PC-3 (cell line): ENCODE results near the gene STX17. TPM values are rescaled to one million over a fixed set of nuclear protein-coding genes. Genes with fewer than 3 reads are reported as not detected.

Experiments
- ATAC-seq: fragments of 200-7000 bp; cut with Tn5 transposase; 2 replicates; pipeline ENCODE4 v1.9.1; 2020; ENCODE audit warnings: mild to moderate bottlenecking, moderate library complexity
- BruUV-seq: library from RNA; stranded (reverse); fragments of 400-500 nt; replicated peaks from 2 replicates; lab custom pipeline; 2021; lab: Mats Ljungman, UMichigan
- CTCF ChIA-PET: fragments of 300-600 bp; sonication (Branson Sonifier 250); formaldehyde crosslinking; loops from one replicate; lab custom pipeline; 2022; ENCODE audit warnings: antibody characterized with exemption; lab: Charles Lee
- POLR2A ChIA-PET: fragments of 300-600 bp; sonication (Branson Sonifier 250); formaldehyde crosslinking; loops from one replicate; lab custom pipeline; 2022; ENCODE audit warnings: antibody characterized with exemption; ENCODE audit not compliant: unreplicated experiment; lab: Charles Lee
- DNase-seq: peaks from one replicate; pipeline ENCODE4 v3.0.0-alpha.2; 2015
- H2AFZ ChIP-seq: fragments of 300-600 bp; sonication (generic); 2 replicates; pipeline ENCODE4 v1.6.0; 2016; ENCODE audit warnings: antibody characterized with exemption, low read length
- H3F3A ChIP-seq: fragments of 300-600 bp; sonication (generic); one replicate; pipeline ENCODE4 v1.6.0; 2017; ENCODE audit warnings: antibody characterized with exemption, low read length, control low read depth, mild to moderate bottlenecking; ENCODE audit not compliant: unreplicated experiment
- H3K27ac ChIP-seq: fragments of 300-600 bp; sonication (generic); 2 replicates; pipeline ENCODE4 v1.5.1; 2016; ENCODE audit warnings: mild to moderate bottlenecking, low read length
- H3K27me3 ChIP-seq: fragments of 300-600 bp; sonication (generic); 2 replicates; pipeline ENCODE4 v1.6.1; 2016; ENCODE audit warnings: low read length, mixed read lengths
- H3K36me3 ChIP-seq: fragments of 300-600 bp; sonication (generic); 2 replicates; pipeline ENCODE4 v1.6.1; 2016; ENCODE audit warnings: low read depth, mixed run types, low read length, mixed read lengths
- H3K4me1 ChIP-seq: fragments of 300-600 bp; sonication (generic); 2 replicates; pipeline ENCODE4 v1.5.1; 2016; ENCODE audit warnings: low read length; ENCODE audit not compliant: insufficient read depth
- H3K4me2 ChIP-seq: fragments of 300-600 bp; sonication (generic); 2 replicates; pipeline ENCODE4 v1.6.0; 2016; ENCODE audit warnings: low read length
- H3K4me3 ChIP-seq: fragments of 300-600 bp; sonication (generic); 2 replicates; pipeline ENCODE4 v1.5.1; 2016; ENCODE audit warnings: mild to moderate bottlenecking, low read length, mixed read lengths
- H3K79me2 ChIP-seq: fragments of 300-600 bp; sonication (generic); 2 replicates; pipeline ENCODE4 v1.6.1; 2017; ENCODE audit warnings: low read length, mixed read lengths
- H3K9ac ChIP-seq: fragments of 300-600 bp; sonication (generic); 2 replicates; pipeline ENCODE4 v1.6.0; 2016; ENCODE audit warnings: mild to moderate bottlenecking, low read length
- H3K9me2 ChIP-seq: fragments of 300-600 bp; sonication (generic); replicated peaks from 2 replicates; pipeline ENCODE4 v1.6.1; 2016; ENCODE audit warnings: mixed run types, low read length, mixed read lengths
- H3K9me3 ChIP-seq: fragments of 300-600 bp; sonication (generic); 2 replicates; pipeline ENCODE4 v1.6.1; 2016; ENCODE audit warnings: low read length, mixed read lengths
- H4K20me1 ChIP-seq: fragments of 300-600 bp; sonication (generic); 2 replicates; pipeline ENCODE4 v1.6.1; 2016; ENCODE audit warnings: low read length, mixed read lengths
- EZH2 ChIP-seq: fragments of 300-600 bp; sonication (generic); IDR thresholded peaks from one replicate; pipeline ENCODE4 v1.6.1; 2017; ENCODE audit warnings: antibody characterized with exemption, mild to moderate bottlenecking, low read length; ENCODE audit not compliant: unreplicated experiment
- EZH2phosphoT487 ChIP-seq: fragments of 300-600 bp; sonication (generic); IDR thresholded peaks from 2 replicates; pipeline ENCODE4 v1.6.1; 2018; ENCODE audit warnings: mild to moderate bottlenecking, antibody characterized with exemption, low read length, borderline replicate concordance
- intact Hi-C: fragments of 100-400 bp; cut with micrococcal nuclease; formaldehyde crosslinking; loops from 2 replicates; pipeline ENCODE4 v1.9.0; 2023
- total RNA-seq: library from RNA; depleted of rRNA; stranded (reverse); fragments of >200 nt; gene quantifications from 2 replicates; pipeline ENCODE4 v1.2.3, GENCODE V29; 2014
- TF ChIP-seq, protein P1 (sequence below): fragments of 300-600 bp; sonication (generic); conservative IDR thresholded peaks from 2 replicates; pipeline ENCODE4 v1.5.1; 2017; ENCODE audit warnings: antibody characterized with exemption, low read depth, mild to moderate bottlenecking, low read length

The STX17 gene
- total RNA-seq, 1 experiment from 2014 or later, result 12.8 TPM

DNA sequence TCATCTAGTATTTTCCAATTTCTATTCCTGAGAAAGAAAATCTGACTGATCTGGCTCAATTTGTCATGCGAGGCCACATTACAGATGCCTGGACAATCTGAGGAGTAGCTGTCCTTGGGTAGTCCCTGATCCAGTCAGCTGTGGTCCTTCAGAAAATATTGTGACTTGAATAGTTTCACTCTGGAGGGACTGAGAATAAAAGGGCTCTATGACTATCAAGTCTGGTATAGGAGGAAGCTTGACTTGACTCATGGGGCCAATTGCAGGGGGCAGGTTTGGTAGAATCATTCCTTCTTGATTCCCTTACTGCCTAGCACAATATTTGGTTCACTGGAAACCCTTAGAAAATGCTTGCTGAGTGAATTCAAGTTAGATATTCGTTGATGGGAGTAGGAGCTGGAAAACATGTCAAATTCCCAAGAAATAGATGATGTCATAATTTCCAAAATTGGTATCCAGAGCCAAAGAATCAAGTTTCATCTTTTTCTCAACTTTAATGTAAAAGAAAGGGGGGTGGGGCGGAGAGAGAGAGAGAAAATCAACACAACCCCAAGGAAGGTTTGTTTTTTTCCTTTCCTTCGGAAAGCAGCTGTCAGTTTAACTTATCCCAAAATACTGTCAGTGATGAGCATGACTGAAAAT lies 32.4 kb upstream of the STX17 start:
- no peak for DNase-seq
- ATAC-seq, result no peak
- intact Hi-C loops, result loop anchor here (5.0 kb wide), 1 partner anchor 33 kb away; the partner anchor contains the start of gene STX17
- no peaks in the 10 kb centered on the region for H3K79me2 ChIP-seq
- H3K4me2 ChIP-seq, result no peak overlapping the region
- H3F3A ChIP-seq, result no peaks in the 10 kb centered on the region
- no peaks in the 10 kb centered on the region for H3K36me3 ChIP-seq
- no peak overlapping the region for H3K27ac ChIP-seq
- no peaks in the 10 kb centered on the region for H4K20me1 ChIP-seq
- no peak overlapping the region for H3K9ac ChIP-seq
- no peaks in the 10 kb centered on the region for H3K27me3 ChIP-seq
- no peak for TF ChIP-seq EZH2
- no peak for TF ChIP-seq EZH2phosphoT487
- TF ChIP-seq, protein P1, sequence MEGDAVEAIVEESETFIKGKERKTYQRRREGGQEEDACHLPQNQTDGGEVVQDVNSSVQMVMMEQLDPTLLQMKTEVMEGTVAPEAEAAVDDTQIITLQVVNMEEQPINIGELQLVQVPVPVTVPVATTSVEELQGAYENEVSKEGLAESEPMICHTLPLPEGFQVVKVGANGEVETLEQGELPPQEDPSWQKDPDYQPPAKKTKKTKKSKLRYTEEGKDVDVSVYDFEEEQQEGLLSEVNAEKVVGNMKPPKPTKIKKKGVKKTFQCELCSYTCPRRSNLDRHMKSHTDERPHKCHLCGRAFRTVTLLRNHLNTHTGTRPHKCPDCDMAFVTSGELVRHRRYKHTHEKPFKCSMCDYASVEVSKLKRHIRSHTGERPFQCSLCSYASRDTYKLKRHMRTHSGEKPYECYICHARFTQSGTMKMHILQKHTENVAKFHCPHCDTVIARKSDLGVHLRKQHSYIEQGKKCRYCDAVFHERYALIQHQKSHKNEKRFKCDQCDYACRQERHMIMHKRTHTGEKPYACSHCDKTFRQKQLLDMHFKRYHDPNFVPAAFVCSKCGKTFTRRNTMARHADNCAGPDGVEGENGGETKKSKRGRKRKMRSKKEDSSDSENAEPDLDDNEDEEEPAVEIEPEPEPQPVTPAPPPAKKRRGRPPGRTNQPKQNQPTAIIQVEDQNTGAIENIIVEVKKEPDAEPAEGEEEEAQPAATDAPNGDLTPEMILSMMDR, result no peak
- no peaks in the 10 kb centered on the region for H3K9me2 ChIP-seq
- no TSS peak for BruUV-seq
- H2AFZ ChIP-seq, result no peak overlapping the region
- H3K9me3 ChIP-seq, result no peaks in the 10 kb centered on the region
- peaks cover 10% of the 10 kb centered on the region for H3K4me1 ChIP-seq
- ChIA-PET CTCF (no interaction called here), POLR2A (no interaction called here)
- H3K4me3 ChIP-seq, result no peak overlapping the region

DNA sequence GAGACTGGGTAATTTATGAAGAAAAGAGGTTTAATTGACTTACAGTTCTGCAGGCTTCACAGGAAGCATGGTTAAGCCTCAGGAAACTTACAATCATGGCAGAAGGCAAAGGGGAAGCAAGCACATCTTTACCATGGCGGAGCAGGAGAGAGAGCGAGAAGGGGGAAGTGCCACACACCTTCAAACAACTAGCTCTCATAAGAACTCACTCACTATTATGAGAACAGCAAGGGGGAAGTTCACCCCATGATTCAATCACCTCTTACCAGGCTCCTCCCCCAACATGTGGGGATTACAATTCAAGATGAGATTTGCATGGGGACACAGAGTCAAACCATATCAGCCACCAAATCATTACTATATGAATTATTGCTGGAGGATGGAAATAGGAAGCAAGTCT lies 30.3 kb upstream of the STX17 start:
- H3K9me3 ChIP-seq, result no peaks in the 10 kb centered on the region
- no peak overlapping the region for H2AFZ ChIP-seq
- no peaks in the 10 kb centered on the region for H3K9me2 ChIP-seq
- no peaks in the 10 kb centered on the region for H3K79me2 ChIP-seq
- no peak overlapping the region for H3K27ac ChIP-seq
- DNase-seq (no peak), ATAC-seq (no peak)
- TF ChIP-seq, protein P1, result no peak
- TF ChIP-seq EZH2phosphoT487 (no peak), EZH2 (no peak)
- peaks cover 10% of the 10 kb centered on the region for H3K4me1 ChIP-seq
- ChIA-PET CTCF (no interaction called here), POLR2A (no interaction called here)
- no peak overlapping the region for H3K4me2 ChIP-seq
- H3F3A ChIP-seq, result no peaks in the 10 kb centered on the region
- no peak overlapping the region for H3K9ac ChIP-seq
- BruUV-seq, result no TSS peak
- no peaks in the 10 kb centered on the region for H4K20me1 ChIP-seq
- intact Hi-C loops, result no loop called here
- no peaks in the 10 kb centered on the region for H3K36me3 ChIP-seq
- H3K27me3 ChIP-seq, result no peaks in the 10 kb centered on the region
- H3K4me3 ChIP-seq, result no peak overlapping the region

DNA sequence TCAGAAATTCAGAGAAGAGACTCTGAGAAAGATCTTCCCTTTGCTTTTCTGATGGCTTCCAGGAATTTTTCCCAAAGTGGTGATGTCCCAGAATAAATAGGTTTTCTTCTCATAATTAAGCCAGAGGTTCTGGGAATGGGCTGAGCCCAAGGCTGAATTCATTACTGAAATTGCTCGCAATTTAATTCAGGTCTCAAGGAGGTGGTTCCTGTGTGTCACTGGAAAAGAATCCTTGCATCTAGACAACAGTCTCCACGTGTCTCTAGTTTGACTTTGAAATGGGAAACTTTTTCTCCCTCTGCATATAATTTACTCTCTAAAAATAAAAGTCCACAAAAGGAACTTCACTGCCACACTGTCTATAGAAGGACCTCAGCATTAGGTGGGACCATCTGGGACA lies 27.8 kb upstream of the STX17 start:
- DNase-seq, result no peak
- intact Hi-C loops, result no loop called here
- no peak overlapping the region for H3K4me2 ChIP-seq
- ChIA-PET POLR2A (no interaction called here), CTCF (no interaction called here)
- H3K9ac ChIP-seq, result no peak overlapping the region
- no peaks in the 10 kb centered on the region for H3K27me3 ChIP-seq
- no peak for ATAC-seq
- H3K4me3 ChIP-seq, result no peak overlapping the region
- H3F3A ChIP-seq, result no peaks in the 10 kb centered on the region
- H3K27ac ChIP-seq, result no peak overlapping the region
- H3K9me2 ChIP-seq, result no peaks in the 10 kb centered on the region
- H4K20me1 ChIP-seq, result no peaks in the 10 kb centered on the region
- H3K9me3 ChIP-seq, result no peaks in the 10 kb centered on the region
- BruUV-seq, result no TSS peak
- no peaks in the 10 kb centered on the region for H3K79me2 ChIP-seq
- peaks cover 4% of the 10 kb centered on the region for H3K4me1 ChIP-seq
- H2AFZ ChIP-seq, result no peak overlapping the region
- no peak for TF ChIP-seq EZH2
- no peak for TF ChIP-seq EZH2phosphoT487
- TF ChIP-seq, protein P1, result no peak
- H3K36me3 ChIP-seq, result no peaks in the 10 kb centered on the region
